Mesodermal cell (in vitro differentiated cells): ENCODE data around the gene NLRP12. TPM values are rescaled to one million over a fixed set of nuclear protein-coding genes. Genes with fewer than 3 reads are reported as not detected.
"Not testable (repeated sequence)": the region's sequence is repeated elsewhere in the genome, so short reads cannot be mapped to it uniquely, and the experiment has no call there.

Experiments used
- H3K27ac ChIP-seq: 2 replicates; pipeline ENCODE4 v1.7.0; 2013; ENCODE audit warnings: mild to moderate bottlenecking, low read depth, low read length, moderate library complexity; ENCODE audit not compliant: severe bottlenecking
- H3K36me3 ChIP-seq: 2 replicates; pipeline ENCODE4 v1.7.1; 2013; ENCODE audit warnings: mild to moderate bottlenecking, low read length, moderate library complexity; ENCODE audit not compliant: control insufficient read depth, insufficient read depth
- H3K4me1 ChIP-seq: one replicate; pipeline ENCODE4 v1.7.1; 2013; ENCODE audit warnings: mild to moderate bottlenecking, low read length; ENCODE audit not compliant: insufficient read depth, control insufficient read depth, poor library complexity, severe bottlenecking
- H3K4me3 ChIP-seq: 2 replicates; pipeline ENCODE4 v1.7.0; 2013; ENCODE audit warnings: low read length, control low read depth, mild to moderate bottlenecking; ENCODE audit not compliant: insufficient read depth, poor library complexity, severe bottlenecking; ENCODE audit errors: extremely low read depth
- H3K9me3 ChIP-seq: 2 replicates; pipeline ENCODE4 v1.7.1; 2013; ENCODE audit warnings: mild to moderate bottlenecking, low read length, moderate library complexity; ENCODE audit not compliant: control insufficient read depth
- WGBS, 2 experiments: methylation state at CpG; one replicate each; pipeline ENCODE4 v1.1.5; 2013; ENCODE audit warnings: missing lambda C conversion rate in 2 of 2; ENCODE audit not compliant: insufficient coverage in 2 of 2; 5-methylcytosine and 5-hydroxymethylcytosine counted together
- polyA plus RNA-seq, 2 experiments: library from polyadenylated mRNA; stranded (reverse); fragments of 50-300 nt; gene quantifications; one replicate each; pipeline ENCODE4 v1.2.3, GENCODE V29; 2013

The NLRP12 gene, protein sequence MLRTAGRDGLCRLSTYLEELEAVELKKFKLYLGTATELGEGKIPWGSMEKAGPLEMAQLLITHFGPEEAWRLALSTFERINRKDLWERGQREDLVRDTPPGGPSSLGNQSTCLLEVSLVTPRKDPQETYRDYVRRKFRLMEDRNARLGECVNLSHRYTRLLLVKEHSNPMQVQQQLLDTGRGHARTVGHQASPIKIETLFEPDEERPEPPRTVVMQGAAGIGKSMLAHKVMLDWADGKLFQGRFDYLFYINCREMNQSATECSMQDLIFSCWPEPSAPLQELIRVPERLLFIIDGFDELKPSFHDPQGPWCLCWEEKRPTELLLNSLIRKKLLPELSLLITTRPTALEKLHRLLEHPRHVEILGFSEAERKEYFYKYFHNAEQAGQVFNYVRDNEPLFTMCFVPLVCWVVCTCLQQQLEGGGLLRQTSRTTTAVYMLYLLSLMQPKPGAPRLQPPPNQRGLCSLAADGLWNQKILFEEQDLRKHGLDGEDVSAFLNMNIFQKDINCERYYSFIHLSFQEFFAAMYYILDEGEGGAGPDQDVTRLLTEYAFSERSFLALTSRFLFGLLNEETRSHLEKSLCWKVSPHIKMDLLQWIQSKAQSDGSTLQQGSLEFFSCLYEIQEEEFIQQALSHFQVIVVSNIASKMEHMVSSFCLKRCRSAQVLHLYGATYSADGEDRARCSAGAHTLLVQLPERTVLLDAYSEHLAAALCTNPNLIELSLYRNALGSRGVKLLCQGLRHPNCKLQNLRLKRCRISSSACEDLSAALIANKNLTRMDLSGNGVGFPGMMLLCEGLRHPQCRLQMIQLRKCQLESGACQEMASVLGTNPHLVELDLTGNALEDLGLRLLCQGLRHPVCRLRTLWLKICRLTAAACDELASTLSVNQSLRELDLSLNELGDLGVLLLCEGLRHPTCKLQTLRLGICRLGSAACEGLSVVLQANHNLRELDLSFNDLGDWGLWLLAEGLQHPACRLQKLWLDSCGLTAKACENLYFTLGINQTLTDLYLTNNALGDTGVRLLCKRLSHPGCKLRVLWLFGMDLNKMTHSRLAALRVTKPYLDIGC
- 0.11 TPM for polyA plus RNA-seq (2013, experiment 1 of 2)
- polyA plus RNA-seq (2013, experiment 2 of 2) = not detected

DNA sequence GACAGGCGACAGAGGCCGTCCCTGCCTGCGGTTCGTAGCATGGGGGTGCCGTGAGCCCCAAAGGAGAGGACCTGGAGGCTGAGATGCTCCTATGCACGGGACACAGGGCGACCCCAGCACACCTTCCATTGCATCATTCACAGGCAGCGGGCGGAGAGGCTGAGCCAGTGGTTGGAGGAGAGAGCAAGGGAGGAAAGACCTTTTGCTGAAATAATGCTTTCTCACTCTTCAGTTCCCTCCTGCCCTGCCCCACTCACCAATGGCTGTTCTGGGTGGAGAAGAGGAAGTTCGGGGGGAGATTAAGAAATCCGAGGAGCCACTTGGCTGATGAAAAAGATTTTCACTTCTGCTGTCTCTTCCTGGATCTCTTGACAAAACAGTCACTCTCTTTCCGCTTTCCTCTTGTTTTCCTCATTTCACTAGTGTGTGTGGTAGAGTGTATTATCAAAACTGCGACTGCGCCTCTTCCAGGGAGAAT lies at the start of gene NLRP12:
Gene NLRP12, minus strand, starts transcription at position 181 of the 478 bp plus-strand sequence. Its CDS starts 140 bp downstream, at position 41.
- 87 to 97% methylated on average over 6 to 8 of the region's 14 CpGs for WGBS, 2 experiments
- no peaks in the 10 kb centered on the region for H3K9me3 ChIP-seq
- no peak within 1 kb of the TSS for H3K4me3 ChIP-seq
- peaks cover 7% of the 10 kb centered on the region for H3K4me1 ChIP-seq
- H3K36me3 ChIP-seq = no peaks in the 10 kb centered on the region
- H3K27ac ChIP-seq = no peak within 1 kb of the TSS

DNA sequence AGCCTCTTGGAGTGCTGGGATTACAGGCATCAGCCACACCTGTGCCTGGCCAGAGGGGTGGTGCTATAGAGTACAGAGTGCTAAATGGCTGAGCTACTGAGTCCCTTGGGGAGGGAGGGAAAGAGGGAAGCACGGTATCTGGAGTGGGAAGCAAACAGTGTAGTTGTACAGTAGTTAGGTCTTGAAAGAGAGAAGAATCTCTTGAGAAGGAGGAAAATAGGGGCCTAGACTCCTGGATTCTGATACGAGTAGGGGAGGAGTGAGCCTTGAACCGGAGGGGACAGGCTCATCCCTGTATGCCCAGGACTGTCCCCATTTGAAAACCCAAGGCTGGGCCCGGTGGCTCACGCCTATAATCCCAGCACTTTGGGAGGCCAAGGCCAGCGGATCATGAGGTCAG lies 48.6 kb upstream of the NLRP12 start:
- 88 to 96% methylated on average over 5 to 6 of the region's 6 CpGs for WGBS, 2 experiments
- H3K9me3 ChIP-seq = no peaks in the 10 kb centered on the region
- peaks cover 59% of the 10 kb centered on the region for H3K36me3 ChIP-seq
- no peak overlapping the region for H3K4me3 ChIP-seq
- H3K27ac ChIP-seq = no peak overlapping the region
- H3K4me1 ChIP-seq = peaks cover 8% of the 10 kb centered on the region

DNA sequence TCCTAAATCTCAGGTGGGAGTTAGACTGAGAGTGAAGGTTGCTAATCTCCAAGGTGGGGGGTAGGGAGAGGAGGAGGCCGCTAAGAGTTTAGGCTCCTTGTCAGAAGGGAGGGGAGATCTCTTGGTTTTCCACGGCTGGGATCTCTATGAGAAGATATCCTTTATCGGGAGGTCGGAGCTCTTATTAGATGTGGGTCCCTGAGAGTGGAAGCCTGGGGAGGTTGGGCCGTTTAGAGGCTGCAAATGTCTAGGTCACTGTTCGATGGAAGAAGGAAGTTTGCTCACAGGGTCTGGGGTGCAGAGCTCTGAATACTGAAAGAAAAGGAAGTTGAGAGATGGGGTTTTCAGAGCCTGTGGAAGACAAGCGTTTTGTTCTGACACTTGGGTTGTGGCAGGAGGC lies 47.3 kb upstream of the NLRP12 start:
- no peak overlapping the region for H3K27ac ChIP-seq
- H3K36me3 ChIP-seq = peaks cover 57% of the 10 kb centered on the region
- peaks cover 13% of the 10 kb centered on the region for H3K4me1 ChIP-seq
- no peak overlapping the region for H3K4me3 ChIP-seq
- WGBS, 2 experiments = 90 to 97% methylated on average over 4 to 6 of the region's 7 CpGs
- no peaks in the 10 kb centered on the region for H3K9me3 ChIP-seq

DNA sequence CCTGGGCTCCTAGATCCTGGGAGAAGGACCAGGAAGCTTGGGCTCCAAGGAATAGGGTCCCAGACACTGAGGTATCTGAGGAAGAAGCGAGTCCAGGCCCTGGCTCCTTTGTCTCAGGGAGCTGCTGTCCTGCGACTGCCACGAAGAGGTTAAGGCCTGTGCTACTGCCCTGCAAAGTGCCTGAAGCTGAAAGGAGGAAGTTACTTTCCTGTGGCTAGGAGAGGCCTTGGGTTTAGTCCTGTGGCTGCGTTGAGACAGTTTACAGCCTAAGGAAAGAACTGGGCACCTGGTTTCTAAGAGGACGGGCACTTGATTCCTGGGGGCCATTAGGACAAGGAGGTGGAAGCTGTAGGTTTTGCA lies 46.4 kb upstream of the NLRP12 start:
- peaks cover 50% of the 10 kb centered on the region for H3K36me3 ChIP-seq
- 87 to 96% methylated on average over 5 of the region's 5 CpGs for WGBS, 2 experiments
- peak overlapping the region; percentile 45 for H3K27ac ChIP-seq
- H3K4me1 ChIP-seq = peaks cover 18% of the 10 kb centered on the region
- H3K4me3 ChIP-seq = peak overlapping the region; percentile 85
- no peaks in the 10 kb centered on the region for H3K9me3 ChIP-seq

DNA sequence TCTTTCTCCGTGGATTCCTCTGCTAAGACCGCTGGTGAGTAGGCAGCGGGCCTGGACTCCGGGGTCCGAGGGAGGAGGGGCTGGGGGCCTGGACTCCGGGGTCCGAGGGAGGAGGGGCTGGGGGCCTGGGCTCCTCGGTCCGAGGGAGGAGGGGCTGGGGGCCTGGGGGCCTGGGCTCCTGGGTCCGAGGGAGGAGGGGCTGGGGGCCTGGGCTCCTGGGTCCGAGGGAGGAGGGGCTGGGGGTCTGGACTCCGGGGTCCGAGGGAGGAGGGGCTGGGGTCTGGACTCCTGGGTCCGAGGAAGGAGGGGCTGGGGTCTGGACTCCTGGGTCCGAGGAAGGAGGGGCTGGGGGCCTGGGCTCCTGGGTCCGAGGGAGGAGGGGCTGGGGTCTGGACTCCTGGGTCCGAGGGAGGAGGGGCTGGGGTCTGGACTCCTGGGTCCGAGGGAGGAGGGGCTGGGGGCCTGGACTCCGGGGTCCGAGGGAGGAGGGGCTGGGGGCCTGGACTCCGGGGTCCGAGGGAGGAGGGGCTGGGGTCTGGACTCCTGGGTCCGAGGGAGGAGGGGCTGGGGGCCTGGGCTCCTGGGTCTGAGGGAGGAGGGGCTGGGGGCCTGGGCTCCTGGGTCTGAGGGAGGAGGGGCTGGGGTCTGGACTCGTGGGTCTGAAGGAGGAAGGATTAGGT lies 45.8 kb upstream of the NLRP12 start:
- peak overlapping the region; percentile 97 for H3K27ac ChIP-seq
- peaks cover 44% of the 10 kb centered on the region for H3K36me3 ChIP-seq
- H3K4me1 ChIP-seq = peaks cover 18% of the 10 kb centered on the region
- H3K4me3 ChIP-seq = peak overlapping the region; percentile 85
- WGBS, 2 experiments = 21 to 67% methylated on average over 1 to 6 of the region's 24 CpGs
- not testable (repeated sequence) for H3K9me3 ChIP-seq

DNA sequence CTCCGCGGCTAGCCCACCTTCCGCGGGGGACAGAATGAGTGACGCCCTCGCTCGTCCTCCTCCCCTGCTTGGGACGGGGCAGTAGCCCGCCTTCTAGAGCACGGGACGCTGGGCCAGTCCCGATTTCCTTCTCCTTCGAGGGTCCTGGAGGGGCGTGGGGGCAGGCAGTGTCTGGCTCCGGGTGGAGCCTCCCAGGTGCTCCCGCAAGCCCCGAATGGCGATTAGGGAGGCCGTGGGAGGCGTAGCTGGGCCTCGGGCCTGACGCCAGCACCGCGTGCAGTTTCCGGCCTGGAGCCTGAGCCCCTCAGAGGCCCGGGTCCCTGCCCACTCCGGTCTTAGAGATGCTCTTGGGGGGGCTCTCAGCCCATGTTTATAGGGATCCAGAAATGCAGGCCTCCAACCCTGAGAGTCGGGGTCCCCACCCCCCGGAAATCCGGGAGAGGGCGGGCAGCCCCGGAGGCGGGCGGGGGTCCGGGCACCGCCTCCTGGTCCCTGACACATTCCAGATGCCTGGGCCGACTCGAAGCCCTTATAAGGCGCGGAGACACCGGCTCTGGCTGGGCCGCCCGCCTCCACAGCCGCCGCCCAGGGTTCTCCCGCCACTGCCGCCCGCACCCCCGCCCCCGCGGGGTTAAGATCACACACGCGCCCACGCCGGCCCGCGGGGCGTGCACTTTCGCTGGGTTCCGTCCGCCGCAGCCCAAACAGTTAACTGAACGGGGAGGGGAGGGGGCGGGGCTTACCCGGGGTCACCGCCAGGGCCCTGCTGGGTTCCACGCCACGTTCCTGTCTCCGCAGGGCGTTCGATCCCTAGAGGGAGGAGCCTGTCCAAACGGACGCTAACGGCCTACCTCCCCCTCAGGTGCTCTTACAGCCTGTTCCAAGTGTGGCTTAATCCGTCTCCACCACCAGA lies 45.0 kb upstream of the NLRP12 start:
- WGBS, 2 experiments = 0 to 1% methylated on average over 25 to 55 of the region's 75 CpGs
- no peaks in the 10 kb centered on the region for H3K9me3 ChIP-seq
- peak overlapping the region; percentile 97 for H3K27ac ChIP-seq
- peak overlapping the region; percentile 85 for H3K4me3 ChIP-seq
- H3K4me1 ChIP-seq = peaks cover 15% of the 10 kb centered on the region
- H3K36me3 ChIP-seq = peaks cover 36% of the 10 kb centered on the region

DNA sequence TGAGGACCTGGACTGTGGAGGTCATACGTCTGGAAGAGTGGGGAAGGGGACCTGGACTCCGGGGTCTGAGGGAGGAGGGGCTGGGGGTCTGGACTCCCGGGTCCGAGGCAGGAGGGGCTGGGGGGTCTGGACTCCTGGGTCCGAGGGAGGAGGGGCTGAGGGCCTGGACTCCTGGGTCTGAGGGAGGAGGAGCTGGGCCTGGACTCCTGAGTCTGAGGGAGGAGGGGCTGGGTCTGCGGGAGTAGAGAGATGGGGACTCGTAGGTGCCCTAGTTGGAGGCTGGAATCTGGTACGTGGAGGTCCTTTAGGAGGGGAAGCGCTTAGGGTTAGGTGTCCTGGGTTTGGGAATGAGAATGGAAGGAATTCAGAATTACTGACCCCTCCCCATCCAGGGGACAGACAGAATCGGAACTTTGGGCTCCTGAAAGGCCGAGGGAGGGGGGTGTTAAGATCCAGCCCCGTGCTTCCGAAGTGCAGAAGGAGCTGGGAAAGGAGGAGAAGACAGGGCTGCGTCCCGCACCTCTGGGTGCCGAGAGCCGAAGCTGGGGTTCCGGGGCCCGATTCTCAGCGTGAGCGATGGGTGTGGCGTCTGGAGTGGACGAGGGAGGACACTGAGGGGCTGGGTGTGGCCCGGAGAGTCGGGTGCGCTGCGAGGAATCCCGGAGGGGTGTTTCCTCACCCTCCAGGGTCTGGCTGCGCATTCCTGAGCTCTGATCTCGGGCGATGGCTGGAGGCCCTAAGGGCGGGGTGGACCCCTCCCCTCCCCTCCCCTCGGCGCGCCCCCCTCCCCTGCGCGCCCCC lies 44.2 kb upstream of the NLRP12 start:
- WGBS, 2 experiments = 0 to 1% methylated on average over 19 to 22 of the region's 37 CpGs
- Histone ChIP-seq H3K36me3 (peaks cover 28% of the 10 kb centered on the region), H3K4me3 (peak overlapping the region; percentile 85), H3K9me3 (no peaks in the 10 kb centered on the region), H3K4me1 (peaks cover 13% of the 10 kb centered on the region), H3K27ac (peak overlapping the region; percentile 97)

DNA sequence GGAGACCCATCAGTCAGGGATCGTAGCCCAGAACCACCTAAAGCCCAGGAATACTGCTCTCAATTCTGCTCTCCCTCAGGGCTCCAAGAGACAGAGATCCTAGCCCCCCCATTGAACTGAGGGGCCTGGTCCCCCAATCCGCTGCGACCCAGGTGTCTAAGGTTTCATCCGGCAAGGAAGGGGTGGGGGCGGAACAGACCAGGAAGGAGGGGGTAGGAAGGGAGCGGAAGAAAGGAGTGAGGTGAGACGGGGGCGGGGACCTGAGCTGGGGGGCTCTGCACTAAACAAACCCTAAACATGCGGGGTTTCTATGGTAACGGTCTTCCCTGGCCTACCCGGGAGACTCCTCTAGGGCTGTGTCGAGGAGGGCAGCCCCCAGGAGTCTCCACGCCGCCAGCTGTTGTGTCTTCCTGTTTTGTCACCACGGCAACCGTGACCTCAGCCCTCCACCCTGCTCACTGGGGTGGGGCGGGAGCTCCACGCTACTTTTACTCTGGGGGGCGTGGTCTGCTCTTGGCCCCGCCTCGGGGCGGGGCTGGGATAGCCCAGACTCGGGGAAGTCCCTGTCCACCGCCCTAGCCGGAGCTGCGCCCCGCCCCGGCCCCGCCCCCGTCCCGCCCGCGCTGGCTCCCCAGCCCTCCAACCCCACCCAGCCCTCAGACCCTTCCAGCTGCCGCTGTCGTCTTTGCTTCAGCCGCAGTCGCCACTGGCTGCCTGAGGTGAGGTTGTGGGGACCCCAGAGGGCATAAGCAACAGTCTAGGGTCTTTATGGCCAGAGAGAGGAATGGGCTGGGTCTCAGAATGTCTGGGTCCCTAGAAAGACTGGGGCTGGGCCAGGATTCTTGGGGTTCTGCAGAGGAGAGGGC lies 43.3 kb upstream of the NLRP12 start, which contains the start of gene MYADM:
Gene MYADM, plus strand, starts transcription at position 659 of the 866 bp plus-strand sequence. CDS start 5,647 bp downstream, outside the sequence.
- 1 to 3% methylated on average over 16 to 19 of the region's 37 CpGs for WGBS, 2 experiments
- Histone ChIP-seq H3K4me3 (peak within 1 kb of the TSS; percentile 85), H3K9me3 (no peaks in the 10 kb centered on the region)

More for the DNA sequence above, 43.3 kb upstream of the NLRP12 start, which contains the start of gene MYADM:
- H3K36me3 ChIP-seq = peaks cover 20% of the 10 kb centered on the region
- H3K4me1 ChIP-seq = peaks cover 13% of the 10 kb centered on the region
- peak within 1 kb of the TSS; percentile 100 for H3K27ac ChIP-seq
